NCI-H526 treated with DMSO at 0.1 percent for 48 hours (cell line): ENCODE measurements around the gene C1orf53.
A peak's percentile ranks its signal among the peaks of the same experiment; 100 is the strongest.

Experiments used
- DNase-seq: peaks from one replicate; lab custom pipeline; 2025; lab: John Stamatoyannopoulos, UW

C1orf53 gene

DNA sequence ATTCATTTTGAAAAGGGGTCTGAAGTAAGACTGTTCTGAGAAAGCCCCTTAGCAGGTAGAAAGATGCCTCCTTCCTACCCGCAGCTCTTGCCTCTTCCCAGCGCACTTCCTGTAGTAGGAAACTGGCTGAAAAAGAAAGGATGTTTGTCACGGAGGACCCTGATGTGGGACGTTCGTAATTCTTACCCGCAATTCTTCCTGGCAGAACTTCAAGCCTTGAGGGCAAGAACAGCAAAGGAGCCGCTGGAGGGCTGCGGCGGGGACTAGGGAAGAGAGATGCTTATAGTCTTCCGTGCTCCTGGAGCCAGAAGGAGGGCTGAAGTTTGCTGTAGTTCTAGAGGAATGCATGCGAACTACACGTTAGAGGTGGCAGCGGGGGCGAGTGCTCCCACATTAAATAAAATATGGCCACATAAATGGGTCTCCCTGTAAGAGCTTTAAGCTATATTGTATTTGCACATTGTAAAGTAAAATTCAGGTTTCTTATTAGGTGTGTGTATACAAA, 6.3 kb downstream of the C1orf53 start:
- no peak for DNase-seq

DNA sequence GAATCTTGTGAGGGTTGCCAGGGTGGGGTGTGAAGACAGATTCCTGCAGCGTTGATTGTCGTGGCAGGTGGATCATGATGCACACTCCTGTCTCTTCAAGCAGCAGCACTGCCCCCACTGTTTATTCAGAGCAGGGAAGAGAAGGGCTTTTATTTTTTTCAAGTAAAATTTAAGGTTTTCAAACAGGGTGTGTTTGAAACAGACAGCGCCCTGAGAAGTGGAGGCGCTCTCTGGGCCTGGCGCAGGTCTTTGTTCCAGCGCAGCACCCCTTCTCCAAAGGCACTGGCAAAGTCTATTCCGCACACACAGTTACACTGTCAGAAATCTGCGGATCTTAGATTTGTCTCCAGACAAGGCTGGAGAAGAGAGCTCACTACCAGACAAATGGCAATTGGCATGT, 7.0 kb downstream of the C1orf53 start:
- DNase-seq = no peak

DNA sequence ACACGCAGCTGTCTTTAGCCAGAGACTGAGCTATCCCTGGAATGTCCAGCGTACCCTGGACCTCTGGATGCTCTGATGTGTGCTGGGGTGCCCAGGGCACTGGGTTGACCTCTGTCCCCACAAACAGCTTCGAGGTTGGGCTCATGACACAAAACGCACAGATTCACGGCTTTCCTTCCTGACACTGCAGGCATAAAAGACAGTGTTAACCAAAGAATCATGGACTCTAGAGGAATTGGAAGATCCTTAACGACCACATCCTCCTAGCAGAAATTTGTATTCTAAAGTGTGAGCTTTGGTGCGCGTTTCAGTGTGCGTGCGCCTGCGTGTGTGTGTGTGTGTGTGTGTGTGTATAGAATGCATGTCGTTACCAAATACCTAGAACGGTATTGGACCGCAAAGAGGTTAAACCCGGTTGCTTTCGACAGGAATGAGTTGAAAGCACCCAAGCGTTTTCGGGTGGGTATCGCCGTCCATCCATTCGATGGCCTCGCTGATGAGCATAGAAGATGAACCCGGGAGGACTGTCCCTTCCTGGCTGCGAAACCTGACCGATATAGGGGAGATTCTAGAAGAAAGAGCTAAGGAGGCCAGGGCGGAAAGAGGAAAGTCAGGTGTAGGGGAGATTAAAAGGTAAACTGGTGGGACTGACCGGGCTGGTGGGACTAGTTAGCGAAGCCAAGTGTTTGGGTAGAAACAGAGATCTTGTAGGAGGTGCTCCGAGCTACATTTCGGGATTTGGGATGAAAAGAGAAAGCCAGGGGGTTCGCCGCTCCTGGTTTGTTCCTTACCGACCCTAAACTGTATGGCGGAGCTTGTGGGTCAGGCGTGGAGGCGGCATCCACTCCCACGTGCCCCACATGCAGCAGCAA, 7.9 kb downstream of the C1orf53 start:
- no peak for DNase-seq

DNA sequence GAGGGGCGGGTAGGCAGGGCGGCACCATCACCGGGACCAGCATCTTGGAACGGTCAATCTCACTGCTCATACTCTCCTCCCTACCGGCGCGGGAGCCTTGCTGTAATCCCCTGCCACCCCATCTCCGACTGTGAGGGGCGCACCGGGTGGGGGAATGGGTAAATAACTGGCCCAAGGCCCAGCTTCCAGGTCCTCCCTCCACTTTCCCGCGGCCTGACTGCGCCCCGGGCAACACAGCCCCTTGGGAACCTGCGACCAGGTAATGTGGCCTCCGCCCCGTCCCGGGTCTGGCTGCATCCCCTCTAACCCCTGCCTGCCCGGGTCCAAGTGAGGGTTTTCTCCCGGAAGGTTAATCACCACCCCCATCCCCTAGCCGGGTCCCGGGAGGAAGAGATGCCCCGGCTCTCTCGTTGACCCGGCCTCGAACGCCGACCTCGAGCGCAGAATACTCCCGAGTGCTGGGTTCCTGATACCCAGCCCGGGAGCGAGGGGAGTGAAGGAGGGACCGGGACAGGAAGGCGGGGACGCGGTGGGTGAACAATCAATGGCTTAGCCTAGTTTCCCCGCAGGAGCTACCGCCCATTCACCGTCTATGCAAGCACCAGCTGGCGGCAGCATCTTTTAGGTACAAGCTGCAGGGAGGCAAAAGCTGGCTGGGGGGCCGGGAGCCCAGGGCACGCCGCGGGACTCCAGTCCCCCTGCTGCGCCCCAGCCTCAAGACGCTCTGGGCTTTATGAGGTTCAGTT, 8.9 kb downstream of the C1orf53 start:
- no peak for DNase-seq

DNA sequence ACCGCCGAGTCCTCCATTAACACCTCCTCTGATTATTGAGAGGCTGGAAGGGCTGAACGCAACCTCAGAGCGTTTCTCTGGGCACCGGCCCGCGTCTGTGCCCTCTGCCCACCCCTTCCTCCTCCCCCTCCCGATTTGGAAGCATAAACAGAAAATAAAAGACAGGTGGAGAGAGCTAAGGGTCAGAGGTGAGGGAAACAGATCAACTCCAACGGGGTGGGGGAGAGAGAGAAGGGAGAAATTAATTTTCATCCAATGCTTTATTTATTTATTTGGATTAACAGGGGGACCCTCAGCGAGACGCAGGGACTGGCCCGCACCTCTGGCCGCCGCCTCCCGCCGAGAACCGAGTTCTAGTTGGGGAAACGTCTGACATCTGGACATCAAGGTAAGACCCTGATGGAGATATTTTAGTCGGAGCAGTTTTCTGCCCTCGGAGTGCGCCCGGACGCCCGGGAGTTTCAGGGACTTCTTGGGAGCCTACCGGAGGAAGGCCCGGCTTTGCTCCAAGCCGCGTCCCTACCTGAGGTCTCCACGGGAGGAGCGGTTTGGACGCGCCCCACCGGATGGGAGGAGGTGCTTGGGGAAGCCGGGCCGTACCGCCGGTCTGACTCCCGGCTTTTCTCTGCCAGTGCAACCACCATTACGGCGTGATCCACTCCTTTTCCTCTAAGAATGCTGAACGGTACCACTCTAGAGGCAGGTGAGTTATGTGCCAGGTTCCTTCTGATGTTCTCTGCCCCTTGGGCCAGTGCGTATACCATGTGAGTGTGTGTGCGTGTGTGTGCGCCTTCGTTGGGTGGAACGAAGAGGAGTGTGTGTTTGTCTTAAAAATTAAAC, 9.6 kb downstream of the C1orf53 start:
- no peak for DNase-seq

DNA sequence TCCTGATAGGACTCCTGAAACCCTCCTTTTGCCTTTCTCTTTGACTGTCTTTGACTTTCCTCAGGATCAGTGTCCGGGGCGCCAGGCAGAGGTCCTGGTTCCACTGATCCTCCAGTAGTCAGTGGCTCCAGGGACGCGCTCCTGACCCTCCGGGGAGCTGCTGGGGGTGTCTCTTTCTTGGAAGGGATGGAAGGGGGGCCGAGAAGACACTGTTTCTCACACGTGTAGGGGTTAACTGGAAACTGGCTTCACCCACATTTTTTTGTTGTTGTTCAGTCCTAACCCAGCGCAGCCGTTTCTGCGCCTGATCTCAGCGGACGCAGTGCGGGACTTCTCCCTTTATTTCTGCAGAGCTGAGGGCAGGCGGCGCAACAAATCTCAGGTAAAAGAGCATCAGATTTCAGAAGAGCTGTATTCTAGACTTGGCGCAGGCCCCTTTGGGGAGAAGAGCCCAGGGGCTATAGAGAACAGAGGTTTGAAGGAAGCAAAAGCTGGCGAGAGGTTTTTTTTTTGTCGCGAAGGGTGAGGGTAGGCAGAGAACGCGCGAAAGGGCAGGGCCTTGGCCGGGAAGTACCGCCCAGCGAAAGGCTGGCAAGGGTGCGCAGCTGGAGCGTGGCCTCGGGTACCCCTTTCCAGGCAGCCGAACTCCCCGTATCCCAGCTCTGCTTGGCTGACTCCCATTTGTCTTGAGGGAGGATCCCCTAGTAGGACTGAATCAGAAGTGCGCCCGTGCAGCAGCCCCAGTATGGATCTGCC, 10.5 kb downstream of the C1orf53 start:
- no peak for DNase-seq

DNA sequence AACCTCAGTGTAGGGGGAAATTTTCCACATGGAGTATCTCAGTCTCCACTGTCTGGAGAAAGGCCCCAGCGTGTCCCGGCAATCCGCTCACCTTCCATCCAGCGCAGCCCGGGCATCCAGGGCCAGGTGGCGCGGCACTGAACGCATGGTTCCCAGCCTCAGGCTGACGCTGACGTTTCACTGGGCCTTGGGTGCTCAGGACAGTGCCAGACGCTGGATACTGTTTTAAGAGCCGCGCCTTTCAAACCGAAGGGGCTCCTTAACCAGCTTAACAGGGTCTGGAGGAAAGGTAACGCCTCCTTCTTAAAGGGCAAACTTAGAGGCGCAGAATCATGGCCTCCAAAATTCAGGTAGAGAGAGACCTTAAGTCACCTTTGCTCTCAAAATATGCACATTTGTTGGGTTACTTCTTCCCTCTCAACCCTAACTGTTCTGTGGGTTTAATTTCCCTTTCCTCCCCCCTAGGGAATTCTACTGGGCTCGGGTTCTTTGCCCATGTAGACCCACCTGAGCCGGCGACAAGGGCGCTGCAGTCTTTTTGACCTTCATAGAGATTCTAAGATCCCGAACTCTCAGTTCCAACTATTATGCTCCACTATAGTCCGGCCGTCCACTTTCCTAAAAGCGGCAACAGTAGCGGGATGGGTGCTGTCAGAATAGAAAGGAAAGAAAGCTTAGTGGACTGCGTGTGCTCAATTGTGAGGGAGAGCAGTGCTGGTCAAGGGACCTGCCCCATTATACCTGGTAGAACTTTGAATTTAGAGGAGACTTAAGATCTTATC, 11.3 kb downstream of the C1orf53 start:
- no peak for DNase-seq

DNA sequence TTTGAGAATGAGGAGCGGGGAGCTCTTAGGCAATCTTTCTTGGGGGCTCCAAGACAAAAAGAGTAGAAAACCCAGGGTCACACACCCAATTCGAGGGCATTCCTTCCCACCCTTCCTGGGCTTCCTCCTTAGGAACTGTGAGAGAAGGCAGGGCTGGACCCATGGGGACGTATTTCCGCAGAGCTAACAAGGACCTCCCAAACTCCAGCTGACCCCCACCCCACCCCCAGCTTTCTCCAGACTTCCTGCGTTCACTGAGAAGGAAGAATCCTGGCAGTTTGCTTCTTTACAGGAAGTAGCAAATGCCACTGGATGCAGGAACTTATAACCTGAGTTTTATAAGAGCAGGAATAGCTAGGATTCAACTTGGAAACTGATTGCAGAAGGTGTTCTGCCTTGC, 12.1 kb downstream of the C1orf53 start:
- no peak for DNase-seq

DNA sequence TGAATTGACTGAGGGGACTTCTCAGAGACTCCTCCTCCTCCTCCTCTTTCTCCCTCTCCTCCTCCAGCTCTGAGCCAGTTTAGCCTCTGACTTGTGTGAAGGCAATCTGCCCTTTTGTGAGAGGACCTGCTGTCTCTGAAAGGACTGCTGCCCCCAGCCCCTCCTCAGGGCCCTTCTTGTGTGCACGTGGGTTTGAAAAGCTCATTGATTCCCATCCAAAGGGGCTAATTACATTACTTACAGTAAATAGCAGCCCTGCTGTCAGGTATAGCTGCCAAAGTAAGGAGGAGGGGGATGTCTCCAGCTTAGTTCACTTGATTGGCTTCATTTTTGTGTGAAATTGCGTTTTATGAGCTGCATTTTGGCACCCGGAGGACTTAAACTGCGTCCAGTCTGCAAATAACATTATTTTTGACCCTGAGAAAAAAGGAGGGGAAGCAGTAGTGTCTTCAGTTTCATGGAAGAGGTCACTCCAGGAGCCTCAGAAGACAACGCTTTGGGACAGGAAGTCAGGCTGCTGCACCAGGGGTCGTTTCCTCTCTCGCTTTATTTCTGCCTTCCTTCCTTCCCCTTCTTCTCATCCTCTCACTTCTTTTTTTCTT, 12.9 kb downstream of the C1orf53 start:
- no peak for DNase-seq

DNA sequence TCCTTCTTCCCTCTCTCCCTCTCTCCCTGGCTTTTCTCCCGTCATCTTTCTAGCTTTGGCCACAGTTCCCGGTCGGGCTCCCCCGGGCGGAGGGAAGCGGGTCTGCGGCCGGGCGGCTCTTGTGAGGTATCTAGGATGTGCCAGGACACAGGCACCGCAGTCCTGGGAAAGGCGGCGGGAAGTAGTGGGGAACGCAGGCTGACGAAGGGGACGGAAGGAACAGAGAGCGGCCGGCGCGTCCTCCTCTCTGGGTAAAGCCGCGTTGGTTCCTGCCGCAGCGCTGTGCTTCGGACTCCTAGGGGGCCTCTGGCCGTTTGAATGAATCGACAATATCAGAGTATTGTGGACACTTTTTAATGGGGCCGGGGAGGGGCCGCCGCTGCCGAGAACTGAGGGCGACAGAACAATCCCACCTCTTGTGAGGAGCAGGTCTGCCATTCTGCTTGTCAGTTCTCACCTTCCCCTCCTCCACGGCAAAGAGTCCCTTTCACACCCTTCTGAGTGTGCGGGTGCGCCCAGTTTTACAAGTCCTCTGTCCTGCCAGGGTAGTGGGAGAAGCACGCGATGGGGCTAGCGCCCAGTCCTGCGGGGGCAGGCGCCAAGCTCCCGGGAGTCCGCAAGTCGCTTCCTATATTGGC, 13.6 kb downstream of the C1orf53 start:
- peak; percentile 56 for DNase-seq

DNA sequence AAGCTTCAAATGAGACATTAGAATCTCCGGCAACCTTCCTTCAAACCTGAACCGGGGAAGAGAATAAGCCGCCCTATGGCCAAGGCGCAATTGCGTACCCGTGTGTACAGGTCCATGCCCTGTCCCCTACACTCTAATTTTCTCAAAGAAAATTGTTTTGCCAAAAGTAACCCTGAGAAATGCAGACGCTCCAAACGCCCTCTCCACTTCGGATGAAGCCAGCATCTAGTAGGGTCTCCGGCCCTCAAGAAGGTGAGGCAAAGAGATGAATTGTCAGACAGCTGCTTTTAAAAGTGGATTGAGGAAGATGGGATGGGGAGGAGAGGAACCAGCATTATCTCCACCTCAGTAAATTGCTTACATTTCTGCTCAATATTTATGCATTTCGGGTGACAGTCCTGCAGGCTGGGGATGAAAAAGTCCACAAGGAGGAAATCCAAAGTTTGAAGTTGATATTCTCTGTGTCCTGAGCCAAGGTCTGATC, 14.1 kb downstream of the C1orf53 start:
- no peak for DNase-seq

DNA sequence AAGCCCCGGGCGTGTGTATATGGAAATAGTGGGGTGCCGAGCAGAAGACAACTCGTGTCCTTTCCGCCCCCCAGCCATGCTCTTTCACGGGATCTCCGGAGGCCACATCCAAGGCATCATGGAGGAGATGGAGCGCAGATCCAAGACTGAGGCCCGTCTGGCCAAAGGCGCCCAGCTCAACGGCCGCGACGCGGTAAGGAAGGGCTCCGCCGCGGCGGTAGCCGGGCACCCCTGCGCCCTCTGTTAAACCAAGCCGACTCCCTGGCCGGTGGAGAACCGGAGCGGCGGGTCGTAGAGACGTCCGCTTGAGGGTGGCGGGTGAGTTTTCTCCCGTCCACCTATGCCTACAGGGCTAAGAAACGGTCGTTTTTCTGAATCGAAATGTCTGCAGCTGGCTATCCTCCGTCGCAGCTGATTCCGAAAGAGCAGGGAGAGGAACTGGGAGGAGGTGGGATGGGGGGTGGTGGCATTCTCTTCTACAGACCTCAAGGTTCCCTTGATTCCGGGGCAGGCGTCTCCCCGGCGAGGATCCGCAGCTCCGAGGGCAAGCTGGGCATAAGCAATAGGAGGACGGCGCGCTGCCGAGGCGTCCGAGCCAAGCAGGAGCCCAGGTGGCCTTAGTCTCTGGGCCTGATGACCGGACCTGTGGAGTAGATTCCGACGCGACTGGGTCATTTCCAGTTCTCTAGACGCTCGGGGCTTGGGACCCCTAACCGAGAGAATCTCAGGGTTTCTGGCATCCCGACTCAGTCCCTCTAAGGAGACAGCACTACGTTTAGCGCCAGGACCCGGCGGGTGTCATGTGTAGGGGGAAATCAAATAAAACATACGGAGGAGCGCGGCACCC, 15.6 kb downstream of the C1orf53 start:
- DNase-seq = no peak

DNA sequence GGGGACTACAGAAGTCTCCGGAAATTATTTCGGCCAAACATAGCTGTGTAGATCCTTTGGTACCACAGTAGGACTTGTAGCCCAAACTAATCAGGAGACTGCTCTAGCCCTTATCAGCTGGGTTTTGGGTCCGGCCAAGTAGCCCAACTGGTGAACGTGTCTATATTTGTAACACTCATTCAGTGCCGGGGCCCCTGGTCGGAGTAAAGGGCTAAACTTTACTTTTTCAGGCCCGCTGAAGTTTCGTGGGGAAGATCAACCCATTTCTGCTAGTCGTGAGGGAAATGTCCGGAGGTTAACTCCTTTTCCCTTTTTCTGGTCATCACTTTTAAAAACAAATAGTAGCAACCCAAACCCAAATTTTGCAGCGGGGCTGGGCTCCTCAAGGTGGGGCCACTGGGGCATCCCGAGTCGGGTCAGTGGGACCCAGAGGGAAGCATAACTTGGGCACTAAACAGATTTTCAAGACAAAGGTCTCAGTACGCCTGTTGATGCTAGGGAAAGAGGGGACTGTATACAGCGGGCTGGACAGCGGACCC, 16.4 kb downstream of the C1orf53 start:
- DNase-seq = no peak

DNA sequence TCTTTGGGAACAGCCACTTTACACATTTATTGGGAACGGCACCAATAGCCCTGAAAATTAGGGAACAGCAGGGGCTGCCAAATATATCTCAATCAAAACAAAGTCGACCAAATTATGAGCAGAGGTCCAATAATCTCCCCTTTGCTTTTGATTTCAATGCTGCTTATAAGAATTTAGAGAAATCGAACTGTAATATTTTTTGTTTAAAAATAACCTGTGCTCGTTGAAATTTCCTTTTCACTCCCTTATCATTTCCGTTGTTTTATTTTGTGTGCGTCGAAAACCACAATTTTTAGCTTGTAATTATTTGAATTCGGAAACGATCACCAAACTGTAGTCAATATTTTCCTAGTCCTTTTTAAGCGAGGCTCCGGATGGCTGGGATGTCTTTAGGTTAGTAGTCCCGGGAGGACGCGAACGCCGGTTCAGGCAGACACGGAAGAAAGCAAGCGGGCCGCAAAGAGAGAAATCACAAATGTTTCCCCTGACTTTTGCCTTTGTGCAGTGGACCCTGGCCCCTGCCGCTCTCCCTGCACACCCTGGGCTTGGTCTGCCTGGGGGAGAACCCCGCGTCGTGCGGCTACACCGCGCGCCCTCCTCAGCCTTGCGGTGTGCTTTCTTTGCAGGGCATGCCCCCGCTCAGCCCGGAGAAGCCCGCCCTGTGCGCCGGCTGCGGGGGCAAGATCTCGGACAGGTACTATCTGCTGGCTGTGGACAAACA, 17.1 kb downstream of the C1orf53 start:
- DNase-seq = no peak

DNA sequence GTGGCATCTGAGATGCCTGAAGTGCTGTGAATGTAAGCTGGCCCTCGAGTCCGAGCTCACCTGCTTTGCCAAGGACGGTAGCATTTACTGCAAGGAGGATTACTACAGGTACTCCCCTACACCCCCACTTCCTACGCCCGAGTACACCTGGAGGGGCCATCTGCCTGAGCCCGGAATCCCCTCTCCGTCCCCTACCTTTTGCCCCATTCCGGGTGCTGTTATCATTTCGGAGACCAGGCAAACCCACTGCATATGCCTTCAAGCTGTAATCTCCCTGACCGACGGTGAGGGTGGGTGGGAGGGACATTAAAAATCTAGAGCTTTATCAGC, 17.6 kb downstream of the C1orf53 start:
- no peak for DNase-seq

DNA sequence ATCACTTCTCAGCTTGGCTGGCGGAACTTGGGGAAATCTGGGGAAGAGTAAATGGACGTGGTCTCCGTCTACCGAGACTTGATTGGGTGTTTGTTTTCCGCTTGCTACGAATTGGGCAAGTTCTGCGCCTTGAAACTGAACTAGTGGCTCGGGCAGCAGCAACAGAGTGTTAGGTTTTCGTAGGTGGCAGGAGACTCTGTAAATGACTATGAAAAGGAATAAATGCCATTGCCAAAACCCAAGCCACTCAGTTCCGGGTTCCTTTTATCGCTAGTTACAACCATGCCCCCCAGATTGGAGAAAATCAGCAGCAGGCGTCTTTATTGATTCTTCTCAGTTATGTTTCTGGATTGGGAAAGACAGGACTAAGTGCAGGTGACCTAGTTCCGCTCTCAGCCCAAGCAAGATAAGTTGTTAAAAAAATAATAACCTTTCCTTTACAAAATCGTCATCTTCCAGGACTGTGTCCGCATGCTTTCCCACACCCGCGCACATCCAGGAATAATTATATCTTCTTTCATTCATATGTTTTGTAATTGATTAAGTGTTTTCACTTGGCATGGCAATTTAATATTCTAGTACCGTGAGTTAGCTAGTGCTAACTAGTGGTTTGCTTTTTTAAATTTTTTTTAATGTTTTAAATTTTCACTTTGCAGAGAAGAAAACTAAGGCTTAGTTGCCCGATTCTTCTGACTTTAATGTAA, 18.1 kb downstream of the C1orf53 start:
- DNase-seq = no peak
